HG03565 (cell line): Measurements from ENCODE around the gene DRC7.
"Not testable (repeated sequence)": the region's sequence is repeated elsewhere in the genome, so short reads cannot be mapped to it uniquely, and the experiment has no call there.

Source experiments
- ATAC-seq: cut with Tn5 transposase; IDR thresholded peaks from one replicate; pipeline ENCODE4 v1.9.1; 2021; ENCODE audit warnings: mild to moderate bottlenecking, moderate library complexity; ENCODE audit not compliant: unreplicated experiment

DRC7 gene

GRCh38 chr16:57778658-57779057 lies 84.1 kb downstream of the DRC7 start:
- ATAC-seq, result no peak

GRCh38 chr16:57779836-57780235 lies 85.2 kb downstream of the DRC7 start:
- not testable (repeated sequence) for ATAC-seq

GRCh38 chr16:57781349-57781740 lies 86.7 kb downstream of the DRC7 start:
- ATAC-seq, result no peak
